GM06990 (cell line): ENCODE measurements around the gene GPC6.

ENCODE experiments used
- DNase-seq: peaks from one replicate; pipeline ENCODE4 v3.0.0-alpha.2; 2011; ENCODE audit not compliant: insufficient read length; ENCODE audit errors: extremely low read depth
- H3K27me3 ChIP-seq: replicated peaks from 2 replicates; pipeline ENCODE4 v1.6.0; 2011; ENCODE audit warnings: low read length; ENCODE audit not compliant: control insufficient read depth, insufficient read depth
- H3K36me3 ChIP-seq: 2 replicates; pipeline ENCODE4 v1.5.1; 2011; ENCODE audit warnings: low read length; ENCODE audit not compliant: control insufficient read depth, insufficient read depth
- H3K4me3 ChIP-seq: replicated peaks from 2 replicates; pipeline ENCODE4 v1.5.1; 2011; ENCODE audit warnings: low read depth, mild to moderate bottlenecking, control low read depth, low read length
- TF ChIP-seq, protein P1 (sequence below): IDR thresholded peaks from 2 replicates; pipeline ENCODE4 v1.5.1; 2011; ENCODE audit warnings: low read length, control low read depth, mild to moderate bottlenecking, inconsistent platforms; ENCODE audit not compliant: insufficient read depth, poor library complexity, severe bottlenecking

Gene GPC6

DNA sequence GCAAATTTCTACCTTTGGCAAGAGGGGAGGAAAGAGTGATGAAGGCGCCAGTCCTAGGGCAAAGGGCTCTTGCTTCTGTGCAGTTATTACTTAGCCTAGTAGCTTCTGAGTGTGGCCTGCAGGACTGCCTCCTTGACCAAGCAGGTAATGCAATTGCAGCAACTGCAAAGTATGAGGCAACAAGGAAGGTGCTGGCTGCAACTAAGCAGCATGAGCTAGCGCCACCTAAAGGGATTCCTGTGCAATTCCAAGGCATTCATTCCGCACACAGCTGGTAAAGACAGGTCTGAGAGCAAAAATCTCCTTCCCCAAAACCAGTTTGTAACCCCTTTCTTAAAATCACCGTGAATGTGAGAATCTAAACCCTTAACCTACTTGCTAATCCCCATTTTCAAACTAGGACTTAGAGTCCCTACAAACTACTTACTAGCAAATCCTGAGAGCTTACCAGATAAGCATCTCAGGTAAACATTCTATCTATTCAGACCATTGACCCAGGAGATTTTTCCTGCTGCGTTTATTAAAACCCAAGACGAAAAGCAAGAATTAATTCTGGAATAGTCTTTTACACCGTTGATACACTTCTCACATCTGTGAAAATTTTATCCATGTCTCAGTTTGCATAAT is 1190.0 kb downstream of the GPC6 start:
- Histone ChIP-seq H3K27me3 (no peaks in the 10 kb centered on the region; the same call in 1 of the 2 replicates), H3K4me3 (no peak overlapping the region), H3K36me3 (no peaks in the 10 kb centered on the region)
- TF ChIP-seq, protein P1, sequence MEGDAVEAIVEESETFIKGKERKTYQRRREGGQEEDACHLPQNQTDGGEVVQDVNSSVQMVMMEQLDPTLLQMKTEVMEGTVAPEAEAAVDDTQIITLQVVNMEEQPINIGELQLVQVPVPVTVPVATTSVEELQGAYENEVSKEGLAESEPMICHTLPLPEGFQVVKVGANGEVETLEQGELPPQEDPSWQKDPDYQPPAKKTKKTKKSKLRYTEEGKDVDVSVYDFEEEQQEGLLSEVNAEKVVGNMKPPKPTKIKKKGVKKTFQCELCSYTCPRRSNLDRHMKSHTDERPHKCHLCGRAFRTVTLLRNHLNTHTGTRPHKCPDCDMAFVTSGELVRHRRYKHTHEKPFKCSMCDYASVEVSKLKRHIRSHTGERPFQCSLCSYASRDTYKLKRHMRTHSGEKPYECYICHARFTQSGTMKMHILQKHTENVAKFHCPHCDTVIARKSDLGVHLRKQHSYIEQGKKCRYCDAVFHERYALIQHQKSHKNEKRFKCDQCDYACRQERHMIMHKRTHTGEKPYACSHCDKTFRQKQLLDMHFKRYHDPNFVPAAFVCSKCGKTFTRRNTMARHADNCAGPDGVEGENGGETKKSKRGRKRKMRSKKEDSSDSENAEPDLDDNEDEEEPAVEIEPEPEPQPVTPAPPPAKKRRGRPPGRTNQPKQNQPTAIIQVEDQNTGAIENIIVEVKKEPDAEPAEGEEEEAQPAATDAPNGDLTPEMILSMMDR, result peak; percentile 49
- no peak for DNase-seq

DNA sequence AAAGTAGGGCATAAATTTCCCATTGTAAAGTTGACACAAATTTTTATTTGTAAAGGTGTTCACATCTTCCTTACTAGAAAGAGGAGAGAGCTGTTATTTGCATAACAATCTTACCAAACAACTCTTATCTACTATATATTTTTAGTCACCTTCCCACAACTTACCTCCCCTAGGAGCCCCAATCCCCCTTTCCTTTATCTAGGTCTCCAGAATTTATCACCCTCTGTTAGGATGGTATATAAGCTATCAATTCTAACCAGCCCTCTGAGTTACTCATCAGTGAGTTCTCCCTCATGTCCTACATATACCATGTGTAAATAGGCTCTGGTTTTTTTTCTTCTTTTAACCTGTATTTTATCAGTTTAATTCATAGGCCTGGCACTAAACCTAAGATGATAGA is 1190.7 kb downstream of the GPC6 start:
- TF ChIP-seq, protein P1, result no peak
- no peak for DNase-seq
- Histone ChIP-seq H3K36me3 (no peaks in the 10 kb centered on the region), H3K4me3 (no peak overlapping the region), H3K27me3 (no peaks in the 10 kb centered on the region; the same call in 1 of the 2 replicates)

DNA sequence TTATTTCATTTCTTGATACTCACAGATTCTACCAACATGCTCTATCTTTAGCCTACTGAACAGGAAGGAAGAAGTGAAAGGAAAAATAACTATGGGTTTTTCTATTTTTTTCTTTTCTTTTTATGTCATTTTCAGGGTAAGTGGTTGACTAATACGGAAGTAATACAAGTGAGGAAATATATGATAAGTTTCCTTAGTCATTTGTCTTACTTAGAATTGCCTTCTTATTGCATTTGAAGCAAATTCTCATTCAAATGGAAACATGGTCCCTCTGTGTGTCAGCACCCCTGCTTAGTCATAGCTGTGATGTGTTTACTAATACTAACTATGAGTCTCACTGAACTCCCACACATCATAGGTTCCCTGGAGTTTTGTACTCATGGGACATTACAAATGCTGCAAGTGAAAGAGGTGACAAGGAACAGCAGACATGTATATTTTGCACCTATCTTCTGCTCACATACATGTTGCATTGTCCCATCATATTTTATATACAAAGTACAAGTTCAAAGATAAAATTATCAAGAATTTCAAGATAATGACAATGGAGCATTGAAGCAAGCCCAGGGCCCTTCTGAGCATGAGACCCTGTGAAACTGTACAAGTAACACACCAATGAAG is 1192.8 kb downstream of the GPC6 start:
- H3K36me3 ChIP-seq, result no peaks in the 10 kb centered on the region
- H3K27me3 ChIP-seq, result no peaks in the 10 kb centered on the region; the same call in 1 of the 2 replicates
- H3K4me3 ChIP-seq, result no peak overlapping the region
- peak; percentile 6 for DNase-seq
- TF ChIP-seq, protein P1, result no peak

DNA sequence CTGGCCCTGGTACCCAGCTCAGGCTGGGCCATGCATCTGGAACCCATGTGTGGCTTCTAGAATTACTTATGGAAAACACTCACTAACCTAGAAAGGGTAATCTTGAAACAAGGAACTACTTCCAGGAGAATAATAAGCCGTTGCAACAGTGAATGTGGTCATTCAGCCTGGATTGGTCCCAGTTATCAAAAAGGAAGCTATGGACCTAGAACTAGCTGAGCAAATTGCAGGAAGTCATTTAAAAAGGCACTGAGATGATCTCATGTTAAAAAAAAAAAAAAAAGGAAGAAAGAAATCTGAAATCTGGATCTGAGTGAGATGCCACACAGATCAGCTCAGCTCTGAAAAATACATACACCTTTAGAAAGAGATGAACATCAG is 1193.3 kb downstream of the GPC6 start:
- H3K27me3 ChIP-seq, result no peaks in the 10 kb centered on the region
- DNase-seq, result no peak
- TF ChIP-seq, protein P1, result no peak
- no peak overlapping the region for H3K4me3 ChIP-seq
- H3K36me3 ChIP-seq, result no peaks in the 10 kb centered on the region

DNA sequence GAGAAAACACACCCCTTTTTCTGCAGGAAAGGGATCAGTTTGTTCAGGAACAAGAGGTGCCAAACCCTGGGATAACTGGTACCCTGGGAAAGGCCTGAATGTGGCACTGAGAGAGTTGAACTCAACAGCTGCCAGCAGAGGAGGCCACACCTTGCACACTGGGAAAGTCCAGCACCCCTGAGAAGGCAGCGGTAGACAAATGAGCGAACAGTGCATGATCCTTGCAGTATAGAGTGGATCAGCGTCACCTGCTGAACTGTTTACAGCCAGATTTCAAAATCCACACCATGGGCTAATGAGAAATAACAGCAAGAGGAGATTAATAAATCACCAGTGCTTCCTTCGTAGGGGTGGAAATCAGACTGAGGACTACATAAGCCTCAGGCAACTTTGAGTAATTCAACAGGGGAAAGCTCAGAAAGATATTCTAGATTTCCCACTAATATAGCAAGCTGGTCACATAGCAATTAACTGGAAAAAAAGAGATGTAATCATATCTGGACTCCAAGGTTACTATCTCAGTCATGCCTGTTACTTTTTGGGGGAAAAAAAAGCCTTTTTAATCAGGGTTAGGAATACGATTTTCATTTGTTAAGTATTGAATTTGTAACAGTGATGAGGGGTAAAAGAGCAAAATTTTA is 1200.8 kb downstream of the GPC6 start:
- TF ChIP-seq, protein P1, result no peak
- no peak for DNase-seq

More for the DNA sequence above, 1200.8 kb downstream of the GPC6 start:
- H3K4me3 ChIP-seq, result no peak overlapping the region
- no peaks in the 10 kb centered on the region for H3K36me3 ChIP-seq
- H3K27me3 ChIP-seq, result no peaks in the 10 kb centered on the region; the same call in 1 of the 2 replicates
